Measurements from ENCODE around the gene ARHGAP31.

ARHGAP31 gene

GRCh38 chr3:119396870-119397269, 102.7 kb downstream of the ARHGAP31 start:
- DNase-seq: no peak

GRCh38 chr3:119400466-119400865, 106.3 kb downstream of the ARHGAP31 start:
- DNase-seq: no peak

- no peak for DNase-seq
Observed at GRCh38 chr3:119401069-119401468, 106.9 kb downstream of the ARHGAP31 start.

GRCh38 chr3:119401503-119402440, 107.6 kb downstream of the ARHGAP31 start:
- no peak for DNase-seq

GRCh38 chr3:119402791-119403190, 108.6 kb downstream of the ARHGAP31 start:
- no peak for DNase-seq

- peak; percentile 6 for DNase-seq
Observed at GRCh38 chr3:119403201-119403600, 109.0 kb downstream of the ARHGAP31 start.

GRCh38 chr3:119405315-119405714, 111.1 kb downstream of the ARHGAP31 start:
- peak; percentile 11 for DNase-seq

- no peak for DNase-seq
Observed at GRCh38 chr3:119408243-119408950, 114.2 kb downstream of the ARHGAP31 start.

GRCh38 chr3:119409844-119410243, 115.7 kb downstream of the ARHGAP31 start:
- no peak for DNase-seq

GRCh38 chr3:119413603-119414280, 119.6 kb downstream of the ARHGAP31 start:
- DNase-seq: no peak

GRCh38 chr3:119416873-119417272, 122.7 kb downstream of the ARHGAP31 start:
- no peak for DNase-seq

- DNase-seq: no peak
Observed at GRCh38 chr3:119417771-119418512, 123.8 kb downstream of the ARHGAP31 start.

- DNase-seq: no peak
Observed at GRCh38 chr3:119418641-119419040, 124.5 kb downstream of the ARHGAP31 start.

- peak; percentile 3 for DNase-seq
Observed at GRCh38 chr3:119420196-119420595, 126.0 kb downstream of the ARHGAP31 start.

GRCh38 chr3:119427669-119428068, 133.5 kb downstream of the ARHGAP31 start:
- no peak for DNase-seq

GRCh38 chr3:119428538-119428937, 134.4 kb downstream of the ARHGAP31 start:
- DNase-seq: no peak

GRCh38 chr3:119433613-119434325, 139.6 kb downstream of the ARHGAP31 start:
- no peak for DNase-seq

GRCh38 chr3:119434703-119435102, 140.5 kb downstream of the ARHGAP31 start:
- DNase-seq: no peak

- no peak for DNase-seq
Observed at GRCh38 chr3:119436977-119437376, 142.8 kb downstream of the ARHGAP31 start.

GRCh38 chr3:119437691-119438258, 143.6 kb downstream of the ARHGAP31 start:
- no peak for DNase-seq

- DNase-seq: no peak
Observed at GRCh38 chr3:119443179-119443578, 149.0 kb downstream of the ARHGAP31 start.

- no peak for DNase-seq
Observed at GRCh38 chr3:119444590-119444989, 150.4 kb downstream of the ARHGAP31 start.

All from fibroblast of upper back skin (primary cell).